Transverse colon (tissue), 4 donors: ENCODE results near the gene EPHB2. TPM values are rescaled to one million over a fixed set of nuclear protein-coding genes. Genes with fewer than 3 reads are reported as not detected.

ENCODE experiments used
- DNase-seq: peaks from one replicate; pipeline ENCODE4 v3.0.0-alpha.2; 2019
- H3K27ac ChIP-seq, 4 donors: fragments of 200-600 bp; sonication (generic); 2 replicates each; pipeline ENCODE4 v1.5.1; 2016 to 2018; ENCODE audit warnings: inconsistent platforms in 4 of 4
- H3K27me3 ChIP-seq: fragments of 200-600 bp; sonication (generic); 2 replicates; pipeline ENCODE4 v1.5.1; 2017; ENCODE audit warnings: inconsistent platforms
- H3K36me3 ChIP-seq, 4 donors: fragments of 200-600 bp; sonication (generic); 2 replicates each; pipeline ENCODE4 v1.5.1; 2017 to 2019; ENCODE audit warnings: inconsistent platforms in 4 of 4
- H3K4me1 ChIP-seq, 4 donors: fragments of 200-600 bp; sonication (generic); 2 replicates each; pipeline ENCODE4 v1.5.1; 2017 to 2020; ENCODE audit warnings: inconsistent platforms in 4 of 4
- H3K4me3 ChIP-seq, 4 donors: fragments of 200-600 bp; sonication (generic); 1 replicate in 1 of 4; 2 replicates in 3 of 4; pipeline versions ENCODE4 v1.5.1 to v1.6.1; 2017 to 2019; ENCODE audit warnings: inconsistent platforms in 4 of 4
- H3K9me3 ChIP-seq, 2 donors: fragments of 200-600 bp; sonication (generic); 2 replicates each; pipeline ENCODE4 v1.5.1; 2017 to 2019; ENCODE audit warnings: inconsistent platforms in 2 of 2
- CTCF ChIP-seq, 5 experiments: fragments of 200-600 bp in 3 of 5; fragments of 450-650 bp in 2 of 5; sonication (generic) in 3 of 5; IDR thresholded peaks; 1 replicate in 2 of 5; 2 replicates in 3 of 5; pipeline ENCODE4 v1.5.1; 2016 to 2017; ENCODE audit warnings: antibody characterized with exemption in 5 of 5, inconsistent platforms in 3 of 5, mild to moderate bottlenecking in 2 of 5, moderate library complexity in 1 of 5
- EP300 ChIP-seq: sonication (generic); formaldehyde crosslinking; IDR thresholded peaks from one replicate; pipeline ENCODE4 v1.6.1; 2017; ENCODE audit warnings: antibody characterized with exemption, low read depth
- POLR2A ChIP-seq: fragments of 450-650 bp; IDR thresholded peaks from one replicate; pipeline ENCODE4 v1.6.1; 2016; ENCODE audit warnings: antibody characterized with exemption, mild to moderate bottlenecking, moderate library complexity
- POLR2AphosphoS5 ChIP-seq, 3 donors: sonication (generic); formaldehyde crosslinking; IDR thresholded peaks; one replicate each; pipeline ENCODE4 v1.6.1; 2016; ENCODE audit warnings: antibody characterized with exemption in 3 of 3
- WGBS, 2 donors: methylation state at CpG; one replicate each; pipeline ENCODE4 v1.1.5; 2018; ENCODE audit warnings: low coverage in 1 of 2; 5-methylcytosine and 5-hydroxymethylcytosine counted together
- in situ Hi-C, 4 donors: fragments of 200-750 bp; cut with MboI; loops; one replicate each; pipeline versions ENCODE4 v1.15.0 to v1.15.1; 2017; ENCODE audit warnings: low sequenced_read_pairs in 3 of 4, low pct_ligation_motif_present in 1 of 4, low pct_unique_long_range_greater_than_20kb in 1 of 4
- intact Hi-C: fragments of 100-400 bp; cut with DNase I; formaldehyde crosslinking; loops from one replicate; pipeline ENCODE4 v1.15.1; 2023; ENCODE audit warnings: low total_unique reads
- total RNA-seq, 4 donors: library from RNA; depleted of rRNA; stranded (reverse); fragments of >200 nt; gene quantifications; one replicate each; pipeline ENCODE4 v1.1.0, GENCODE V29; 2016

Gene EPHB2
- total RNA-seq, 4 donors from 2014 or later = 3.0 to 152 (median 27.9) TPM

GRCh38 chr1:22774833-22775182 lies 64.2 kb downstream of the EPHB2 start:
- Histone ChIP-seq H3K27ac (no peak overlapping the region), H3K9me3 (no peaks in the 10 kb centered on the region), H3K4me3 (no peak overlapping the region), H3K4me1 (peaks cover 6 to 34% (median 13%) of the 10 kb centered on the region in 4 donors), H3K36me3 (no peaks in the 10 kb centered on the region), H3K27me3 (no peaks in the 10 kb centered on the region)
- in situ Hi-C loops (no loop called here), intact Hi-C loops (no loop called here)
- no peak for DNase-seq
- TF ChIP-seq CTCF (IDR thresholded peaks at IDR 0.05) (no peak), EP300 (no peak), POLR2A (no peak), POLR2AphosphoS5 (IDR thresholded peaks at IDR 0.05) (no peak)

- WGBS, 2 donors = 62% methylated on average over 7 of the region's 7 CpGs; no CpG with 5 or more reads in 1 of the 2 donors
- Histone ChIP-seq H3K27me3 (no peaks in the 10 kb centered on the region), H3K4me3 (no peak overlapping the region), H3K9me3 (no peaks in the 10 kb centered on the region), H3K36me3 (no peaks in the 10 kb centered on the region), H3K27ac (no peak overlapping the region), H3K4me1 (peaks cover 6 to 34% (median 13%) of the 10 kb centered on the region in 4 donors)
- intact Hi-C loops (no loop called here), in situ Hi-C loops (no loop called here)
- no peak for DNase-seq
- TF ChIP-seq CTCF (IDR thresholded peaks at IDR 0.05) (no peak), POLR2A (no peak), EP300 (no peak), POLR2AphosphoS5 (IDR thresholded peaks at IDR 0.05) (no peak)
These were observed 64.8 kb downstream of the EPHB2 start for GRCh38 chr1:22775478-22775877.

- Histone ChIP-seq H3K36me3 (no peaks in the 10 kb centered on the region), H3K27me3 (no peaks in the 10 kb centered on the region), H3K9me3 (no peaks in the 10 kb centered on the region), H3K4me3 (no peak overlapping the region), H3K27ac (no peak overlapping the region), H3K4me1 (peaks cover 6 to 34% (median 13%) of the 10 kb centered on the region in 4 donors)
- no peak for TF ChIP-seq EP300
- no peak for TF ChIP-seq POLR2A
- TF ChIP-seq POLR2AphosphoS5 (IDR thresholded peaks at IDR 0.05) = no peak
- no peak for TF ChIP-seq CTCF (IDR thresholded peaks at IDR 0.05)
- intact Hi-C loops (no loop called here), in situ Hi-C loops (no loop called here)
- 31 to 44% methylated on average over 6 to 10 of the region's 10 CpGs for WGBS, 2 donors
- no peak for DNase-seq
These were observed 65.5 kb downstream of the EPHB2 start for GRCh38 chr1:22776035-22776613.

GRCh38 chr1:22777388-22778057 lies 66.9 kb downstream of the EPHB2 start:
- WGBS, 2 donors = 48 to 54% methylated on average over 3 to 7 of the region's 7 CpGs
- H3K4me1 ChIP-seq = peaks cover 6 to 34% (median 13%) of the 10 kb centered on the region in 4 donors
- in situ Hi-C loops = no loop called here

More at GRCh38 chr1:22777388-22778057, 66.9 kb downstream of the EPHB2 start:
- H3K9me3 ChIP-seq = no peaks in the 10 kb centered on the region
- TF ChIP-seq EP300 (no peak), POLR2AphosphoS5 (IDR thresholded peaks at IDR 0.05) (no peak), POLR2A (no peak), CTCF (IDR thresholded peaks at IDR 0.05) (no peak)
- no peak overlapping the region for H3K27ac ChIP-seq
- H3K36me3 ChIP-seq = no peaks in the 10 kb centered on the region
- no peaks in the 10 kb centered on the region for H3K27me3 ChIP-seq
- no peak for DNase-seq
- intact Hi-C loops = no loop called here
- no peak overlapping the region for H3K4me3 ChIP-seq
